ENCODE data around the gene PCDHGB7.
A peak's percentile ranks its signal among the peaks of the same experiment; 100 is the strongest.

DNA sequence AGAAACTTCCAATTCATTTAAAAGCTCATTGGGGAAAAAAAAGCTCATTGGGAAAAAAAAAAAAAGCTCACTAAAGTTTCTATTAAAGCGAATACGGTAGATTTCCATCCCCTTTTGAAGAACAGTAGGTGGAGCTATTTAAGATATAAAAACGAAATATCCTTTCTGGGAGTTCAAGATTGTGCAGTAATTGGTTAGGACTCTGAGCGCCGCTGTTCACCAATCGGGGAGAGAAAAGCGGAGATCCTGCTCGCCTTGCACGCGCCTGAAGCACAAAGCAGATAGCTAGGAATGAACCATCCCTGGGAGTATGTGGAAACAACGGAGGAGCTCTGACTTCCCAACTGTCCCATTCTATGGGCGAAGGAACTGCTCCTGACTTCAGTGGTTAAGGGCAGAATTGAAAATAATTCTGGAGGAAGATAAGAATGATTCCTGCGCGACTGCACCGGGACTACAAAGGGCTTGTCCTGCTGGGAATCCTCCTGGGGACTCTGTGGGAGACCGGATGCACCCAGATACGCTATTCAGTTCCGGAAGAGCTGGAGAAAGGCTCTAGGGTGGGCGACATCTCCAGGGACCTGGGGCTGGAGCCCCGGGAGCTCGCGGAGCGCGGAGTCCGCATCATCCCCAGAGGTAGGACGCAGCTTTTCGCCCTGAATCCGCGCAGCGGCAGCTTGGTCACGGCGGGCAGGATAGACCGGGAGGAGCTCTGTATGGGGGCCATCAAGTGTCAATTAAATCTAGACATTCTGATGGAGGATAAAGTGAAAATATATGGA lies 13.0 kb downstream of the PCDHGB7 start, which contains the start of gene PCDHGA12:
- TF ChIP-seq EZH2 (IDR thresholded peaks at IDR 0.05; ENCODE audit: insufficient read depth, low read length), result no peak
- TF ChIP-seq, protein P1, sequence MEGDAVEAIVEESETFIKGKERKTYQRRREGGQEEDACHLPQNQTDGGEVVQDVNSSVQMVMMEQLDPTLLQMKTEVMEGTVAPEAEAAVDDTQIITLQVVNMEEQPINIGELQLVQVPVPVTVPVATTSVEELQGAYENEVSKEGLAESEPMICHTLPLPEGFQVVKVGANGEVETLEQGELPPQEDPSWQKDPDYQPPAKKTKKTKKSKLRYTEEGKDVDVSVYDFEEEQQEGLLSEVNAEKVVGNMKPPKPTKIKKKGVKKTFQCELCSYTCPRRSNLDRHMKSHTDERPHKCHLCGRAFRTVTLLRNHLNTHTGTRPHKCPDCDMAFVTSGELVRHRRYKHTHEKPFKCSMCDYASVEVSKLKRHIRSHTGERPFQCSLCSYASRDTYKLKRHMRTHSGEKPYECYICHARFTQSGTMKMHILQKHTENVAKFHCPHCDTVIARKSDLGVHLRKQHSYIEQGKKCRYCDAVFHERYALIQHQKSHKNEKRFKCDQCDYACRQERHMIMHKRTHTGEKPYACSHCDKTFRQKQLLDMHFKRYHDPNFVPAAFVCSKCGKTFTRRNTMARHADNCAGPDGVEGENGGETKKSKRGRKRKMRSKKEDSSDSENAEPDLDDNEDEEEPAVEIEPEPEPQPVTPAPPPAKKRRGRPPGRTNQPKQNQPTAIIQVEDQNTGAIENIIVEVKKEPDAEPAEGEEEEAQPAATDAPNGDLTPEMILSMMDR (IDR thresholded peaks at IDR 0.05; ENCODE audit: insufficient read depth, low read depth, low read length), result peak; percentile 58

Measured in astrocyte (in vitro differentiated cells and primary cell).